Left lung (tissue), 10 donors: ENCODE data around the gene CCR8. TPM values are rescaled to one million over a fixed set of nuclear protein-coding genes. Genes with fewer than 3 reads are reported as not detected.

Experiments used
- ATAC-seq: fragments of 200-7000 bp; cut with Tn5 transposase; one replicate; pipeline ENCODE4 v1.9.1; 2020; ENCODE audit warnings: moderate library complexity
- DNase-seq, 4 donors: peaks; one replicate each; pipeline ENCODE4 v3.0.0-alpha.2; 2013 to 2020
- H3K27ac ChIP-seq, 2 donors: fragments of 200-600 bp; sonication (generic) in 1 of 2; one replicate each; pipeline versions ENCODE4 v1.5.0 to v1.8.0; 2020 to 2021
- H3K27me3 ChIP-seq, 2 donors: fragments of 200-600 bp; sonication (generic) in 1 of 2; one replicate each; pipeline versions ENCODE4 v1.5.0 to v1.8.0; 2020 to 2021
- H3K36me3 ChIP-seq, 2 donors: fragments of 200-600 bp; sonication (generic) in 1 of 2; one replicate each; pipeline versions ENCODE4 v1.5.0 to v1.8.0; 2020 to 2021
- H3K4me1 ChIP-seq, 2 donors: fragments of 200-600 bp; one replicate each; pipeline ENCODE4 v1.8.0; 2021
- H3K4me3 ChIP-seq, 2 donors: fragments of 200-600 bp; sonication (generic) in 1 of 2; one replicate each; pipeline versions ENCODE4 v1.5.0 to v1.8.0; 2020 to 2021; ENCODE audit warnings: mild to moderate bottlenecking in 1 of 2
- H3K9me3 ChIP-seq, 2 donors: fragments of 200-600 bp; sonication (generic) in 1 of 2; one replicate each; pipeline versions ENCODE4 v1.5.0 to v1.8.0; 2020 to 2021
- CTCF ChIP-seq, 2 donors: fragments of 200-600 bp; sonication (generic) in 1 of 2; IDR thresholded peaks; one replicate each; pipeline versions ENCODE4 v1.5.0 to v1.8.0; 2021; ENCODE audit warnings: antibody characterized with exemption in 2 of 2
- intact Hi-C, 2 donors: fragments of 100-400 bp; cut with DNase I; formaldehyde crosslinking; loops; one replicate each; pipeline versions ENCODE4 v1.11.2 to v1.14.2; 2022
- polyA plus RNA-seq, 6 donors: library from polyadenylated mRNA; unstranded; fragments of 120-200 nt; gene quantifications; one replicate each; pipeline ENCODE4 v1.2.1, GENCODE V29; 2013; ENCODE audit not compliant: insufficient read length in 6 of 6
- total RNA-seq, 2 donors: library from RNA; stranded (reverse); fragmentation: NEBNext Ultra II Directional; extraction: Animal tissue kit (Norgen Biotek cat#: 25700); gene quantifications; one replicate each; pipeline ENCODE4 v1.2.1, GENCODE V29; 2021
- donor health status: DM: no; HTN: yes; CAD: no.
- donor health status: DM: no; HTN: no; CAD: no.

Gene CCR8
- total and polyA plus RNA-seq, 8 donors: 0.29 TPM; not detected in 7

- Histone ChIP-seq H3K4me1 (no peaks in the 10 kb centered on the region), H3K9me3 (no peaks in the 10 kb centered on the region), H3K27me3 (no peaks in the 10 kb centered on the region), H3K36me3 (no peaks in the 10 kb centered on the region), H3K4me3 (no peak overlapping the region), H3K27ac (no peak overlapping the region)
- no peak for TF ChIP-seq CTCF (IDR thresholded peaks at IDR 0.05)
- DNase-seq: no peak
- ATAC-seq: no peak
- intact Hi-C loops: no loop called here
Observed at GRCh38 chr3:39330824-39331223, 1.3 kb downstream of the CCR8 start.

- no peak overlapping the region for H3K27ac ChIP-seq
- H3K36me3 ChIP-seq: no peaks in the 10 kb centered on the region
- ATAC-seq (no peak), DNase-seq (no peak)
- intact Hi-C loops: no loop called here
- no peaks in the 10 kb centered on the region for H3K9me3 ChIP-seq
- no peak for TF ChIP-seq CTCF (IDR thresholded peaks at IDR 0.05)
- no peaks in the 10 kb centered on the region for H3K27me3 ChIP-seq
- H3K4me1 ChIP-seq: no peaks in the 10 kb centered on the region
- no peak overlapping the region for H3K4me3 ChIP-seq
Observed at GRCh38 chr3:39332525-39332924, 3.0 kb downstream of the CCR8 start.

- intact Hi-C loops: no loop called here
- no peaks in the 10 kb centered on the region for H3K36me3 ChIP-seq
- no peaks in the 10 kb centered on the region for H3K9me3 ChIP-seq
- no peak for TF ChIP-seq CTCF (IDR thresholded peaks at IDR 0.05)
- no peak for DNase-seq
- ATAC-seq: no peak
- no peak overlapping the region for H3K4me3 ChIP-seq
- no peaks in the 10 kb centered on the region for H3K27me3 ChIP-seq
- H3K4me1 ChIP-seq: no peaks in the 10 kb centered on the region
- H3K27ac ChIP-seq: no peak overlapping the region
Observed at GRCh38 chr3:39333607-39334006, 4.1 kb downstream of the CCR8 start.

GRCh38 chr3:39334205-39334604 lies 4.7 kb downstream of the CCR8 start:
- DNase-seq (no peak), ATAC-seq (no peak)
- Histone ChIP-seq H3K4me1 (no peaks in the 10 kb centered on the region), H3K27ac (no peak overlapping the region), H3K27me3 (no peaks in the 10 kb centered on the region), H3K36me3 (no peaks in the 10 kb centered on the region), H3K9me3 (no peaks in the 10 kb centered on the region), H3K4me3 (no peak overlapping the region)
- intact Hi-C loops: no loop called here
- TF ChIP-seq CTCF (IDR thresholded peaks at IDR 0.05): no peak

GRCh38 chr3:39338201-39338600 lies 8.7 kb downstream of the CCR8 start:
- ATAC-seq: no peak
- Histone ChIP-seq H3K27ac (no peak overlapping the region), H3K36me3 (no peaks in the 10 kb centered on the region), H3K9me3 (no peaks in the 10 kb centered on the region), H3K4me1 (no peaks in the 10 kb centered on the region), H3K27me3 (no peaks in the 10 kb centered on the region), H3K4me3 (no peak overlapping the region)
- intact Hi-C loops: no loop called here
- DNase-seq: no peak
- no peak for TF ChIP-seq CTCF (IDR thresholded peaks at IDR 0.05)
